Spleen (tissue), 7 donors: ENCODE data around the gene LPCAT2.

ENCODE experiments used
- POLR2A ChIP-seq, 3 donors: fragments of 450-650 bp; IDR thresholded peaks; one replicate each; pipeline ENCODE4 v1.5.1; 2017; ENCODE audit warnings: antibody characterized with exemption in 3 of 3, mild to moderate bottlenecking in 1 of 3
- POLR2AphosphoS5 ChIP-seq, 3 donors: sonication (generic); formaldehyde crosslinking; IDR thresholded peaks; one replicate each; pipeline ENCODE4 v1.5.1; 2017; ENCODE audit warnings: antibody characterized with exemption in 3 of 3
- TF ChIP-seq, protein P1 (sequence below), 11 experiments: fragments of 200-600 bp in 7 of 11; fragments of 450-650 bp in 4 of 11; sonication (generic) in 4 of 11; IDR thresholded peaks in 8 of 11; conservative IDR thresholded peaks in 3 of 11; 1 replicate in 7 of 11; 2 replicates in 4 of 11; pipeline versions ENCODE4 v1.4.0 to v1.8.0; 2016 to 2021; ENCODE audit warnings: antibody characterized with exemption in 11 of 11, inconsistent platforms in 4 of 11, mild to moderate bottlenecking in 1 of 11
- donor health status: DM: no; HTN: no; CAD: no; lungs with moderate emphysema.
- donor health status: DM: no; HTN: no; CAD: no.
- donor health status: DM: no; HTN: no; CAD: no.

DNA sequence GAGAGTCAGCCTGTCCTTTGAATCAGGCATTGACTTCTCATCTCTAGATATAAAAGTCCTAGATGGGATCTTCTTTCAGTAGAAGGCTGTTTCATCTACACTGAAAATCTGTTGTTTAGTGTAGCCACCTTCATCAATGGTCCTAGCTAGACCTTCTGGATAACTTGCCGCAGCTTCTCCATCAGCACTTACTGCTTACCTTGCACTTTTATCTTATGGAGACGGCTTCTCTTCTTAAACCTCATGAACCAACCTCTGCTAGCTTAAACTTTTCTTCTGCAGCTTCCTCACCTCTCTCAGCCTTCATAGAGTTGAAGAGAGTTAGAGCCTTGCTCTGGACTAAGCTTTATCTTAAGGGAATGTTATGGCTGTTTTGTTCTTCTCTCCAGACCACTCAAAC is 35.3 kb upstream of the LPCAT2 start:
- TF ChIP-seq, protein P1, sequence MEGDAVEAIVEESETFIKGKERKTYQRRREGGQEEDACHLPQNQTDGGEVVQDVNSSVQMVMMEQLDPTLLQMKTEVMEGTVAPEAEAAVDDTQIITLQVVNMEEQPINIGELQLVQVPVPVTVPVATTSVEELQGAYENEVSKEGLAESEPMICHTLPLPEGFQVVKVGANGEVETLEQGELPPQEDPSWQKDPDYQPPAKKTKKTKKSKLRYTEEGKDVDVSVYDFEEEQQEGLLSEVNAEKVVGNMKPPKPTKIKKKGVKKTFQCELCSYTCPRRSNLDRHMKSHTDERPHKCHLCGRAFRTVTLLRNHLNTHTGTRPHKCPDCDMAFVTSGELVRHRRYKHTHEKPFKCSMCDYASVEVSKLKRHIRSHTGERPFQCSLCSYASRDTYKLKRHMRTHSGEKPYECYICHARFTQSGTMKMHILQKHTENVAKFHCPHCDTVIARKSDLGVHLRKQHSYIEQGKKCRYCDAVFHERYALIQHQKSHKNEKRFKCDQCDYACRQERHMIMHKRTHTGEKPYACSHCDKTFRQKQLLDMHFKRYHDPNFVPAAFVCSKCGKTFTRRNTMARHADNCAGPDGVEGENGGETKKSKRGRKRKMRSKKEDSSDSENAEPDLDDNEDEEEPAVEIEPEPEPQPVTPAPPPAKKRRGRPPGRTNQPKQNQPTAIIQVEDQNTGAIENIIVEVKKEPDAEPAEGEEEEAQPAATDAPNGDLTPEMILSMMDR (IDR thresholded peaks at IDR 0.05 in 8 of 11, conservative IDR thresholded peaks at IDR 0.05 in 3 of 11): no peak
- TF ChIP-seq POLR2A (IDR thresholded peaks at IDR 0.05) (no peak), POLR2AphosphoS5 (IDR thresholded peaks at IDR 0.05) (no peak)
